Stimulated activated CD8-positive, alpha-beta memory T cell treated with anti-CD3 and anti-CD28 coated beads, Interleukin-7, amount 100 ng/mL, for 24 hours (primary cell): ENCODE data around the gene AGBL1.
"Not testable (repeated sequence)": the region's sequence is repeated elsewhere in the genome, so short reads cannot be mapped to it uniquely, and the experiment has no call there.

Experiments used
- DNase-seq: peaks from one replicate; pipeline ENCODE4 v3.0.0-alpha.2; 2020; ENCODE audit warnings: low read depth

Gene AGBL1

GRCh38 chr15:86522721-86523120 is 443.1 kb downstream of the AGBL1 start:
- DNase-seq: no peak

- DNase-seq: no peak
Observed at GRCh38 chr15:86526938-86527690, 447.4 kb downstream of the AGBL1 start.

- not testable (repeated sequence) for DNase-seq
Observed at GRCh38 chr15:86528094-86528493, 448.4 kb downstream of the AGBL1 start.

GRCh38 chr15:86538141-86538540 is 458.5 kb downstream of the AGBL1 start:
- DNase-seq: no peak

- DNase-seq: no peak
Observed at GRCh38 chr15:86540840-86541467, 461.3 kb downstream of the AGBL1 start.

- DNase-seq: no peak
Observed at GRCh38 chr15:86541540-86541939, 461.9 kb downstream of the AGBL1 start.

- no peak for DNase-seq
Observed at GRCh38 chr15:86550075-86550474, 470.4 kb downstream of the AGBL1 start.

GRCh38 chr15:86553108-86553507 is 473.4 kb downstream of the AGBL1 start:
- no peak for DNase-seq

- no peak for DNase-seq
Observed at GRCh38 chr15:86555098-86555497, 475.4 kb downstream of the AGBL1 start.

- DNase-seq: no peak
Observed at GRCh38 chr15:86555939-86556338, 476.3 kb downstream of the AGBL1 start.

- DNase-seq: no peak
Observed at GRCh38 chr15:86556396-86557017, 476.8 kb downstream of the AGBL1 start.

- no peak for DNase-seq
Observed at GRCh38 chr15:86557018-86557550, 477.4 kb downstream of the AGBL1 start.

GRCh38 chr15:86558252-86558651 is 478.6 kb downstream of the AGBL1 start:
- DNase-seq: no peak

GRCh38 chr15:86558686-86559085 is 479.0 kb downstream of the AGBL1 start:
- no peak for DNase-seq

GRCh38 chr15:86568378-86568777 is 488.7 kb downstream of the AGBL1 start:
- DNase-seq: no peak

- no peak for DNase-seq
Observed at GRCh38 chr15:86570738-86571137, 491.1 kb downstream of the AGBL1 start.

- DNase-seq: no peak
Observed at GRCh38 chr15:86571873-86572272, 492.2 kb downstream of the AGBL1 start.

- DNase-seq: no peak
Observed at GRCh38 chr15:86572368-86572841, 492.7 kb downstream of the AGBL1 start.

GRCh38 chr15:86573476-86573875 is 493.8 kb downstream of the AGBL1 start:
- no peak for DNase-seq

- DNase-seq: no peak
Observed at GRCh38 chr15:86588413-86588812, 508.7 kb downstream of the AGBL1 start.

- DNase-seq: no peak
Observed at GRCh38 chr15:86590461-86590860, 510.8 kb downstream of the AGBL1 start.

- DNase-seq: no peak
Observed at GRCh38 chr15:86591158-86591557, 511.5 kb downstream of the AGBL1 start.
